GM12801 (cell line): ENCODE data around the gene EMCN.

Experiments used
- CTCF ChIP-seq: IDR thresholded peaks from one replicate; pipeline ENCODE4 v1.5.1; 2011; ENCODE audit warnings: control low read depth; ENCODE audit not compliant: insufficient read length; ENCODE audit errors: extremely low read depth

Gene EMCN

DNA sequence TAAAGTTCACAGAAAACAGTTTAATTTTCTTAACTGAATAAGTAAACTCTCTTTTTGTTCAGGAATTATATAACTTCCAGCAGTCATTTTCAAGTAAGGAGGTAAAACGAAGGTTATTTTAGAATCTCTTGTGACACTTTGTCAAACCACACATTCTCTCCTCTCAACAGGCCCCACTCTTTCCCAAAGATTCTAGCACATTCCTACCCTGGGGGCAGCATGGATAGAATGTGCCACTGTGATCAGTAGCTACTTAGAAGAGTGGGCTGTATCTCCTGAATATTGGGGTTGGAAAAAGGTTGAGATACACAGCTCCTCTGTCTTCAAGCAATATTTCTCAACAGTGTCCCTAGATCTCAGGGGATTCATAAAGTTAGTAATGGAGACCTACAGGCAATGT lies 157.6 kb downstream of the EMCN start:
- TF ChIP-seq CTCF = no peak

DNA sequence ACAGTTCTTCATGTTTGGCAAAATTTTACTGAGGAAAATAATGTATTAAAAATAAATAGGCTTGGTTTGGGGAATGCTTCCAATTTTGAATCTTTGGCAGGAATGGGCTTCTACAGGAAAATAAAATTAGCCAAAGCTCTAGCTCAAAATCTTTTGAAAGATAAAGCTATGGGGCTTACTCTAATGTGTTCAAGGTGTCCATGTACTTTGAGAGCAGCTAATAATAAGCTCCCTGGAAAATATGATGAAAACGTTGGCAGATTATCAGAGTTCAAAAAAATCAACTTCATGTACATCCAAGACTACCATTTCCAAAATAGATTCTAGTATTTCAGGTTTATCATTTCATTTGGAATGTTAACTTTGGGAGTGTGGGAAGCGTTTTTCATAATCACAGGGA lies 158.4 kb downstream of the EMCN start:
- no peak for TF ChIP-seq CTCF

GRCh38 chr4:100357542-100357941 lies 160.3 kb downstream of the EMCN start:
- TF ChIP-seq CTCF = no peak

GRCh38 chr4:100356172-100356571 lies 161.7 kb downstream of the EMCN start:
- TF ChIP-seq CTCF = no peak

DNA sequence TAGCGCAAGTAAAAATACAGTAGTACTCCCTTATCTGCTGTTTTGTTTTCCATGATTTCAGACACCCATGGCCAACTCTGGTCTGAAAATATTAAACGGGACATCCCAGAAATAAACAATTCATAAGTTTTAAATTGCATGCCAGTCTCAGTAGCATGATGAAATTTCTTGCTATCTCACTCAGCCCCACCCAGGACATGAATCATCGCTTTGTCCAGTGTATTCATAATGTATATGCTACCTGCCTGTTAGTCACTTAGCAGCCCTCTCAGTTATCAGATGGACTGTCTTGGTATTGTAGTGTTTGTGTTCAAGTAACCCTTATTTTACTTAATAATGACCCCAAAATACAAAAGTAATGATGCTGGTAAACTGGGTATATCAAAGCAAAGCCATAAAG lies 169.3 kb downstream of the EMCN start:
- no peak for TF ChIP-seq CTCF

GRCh38 chr4:100347241-100347640 lies 170.6 kb downstream of the EMCN start:
- no peak for TF ChIP-seq CTCF

DNA sequence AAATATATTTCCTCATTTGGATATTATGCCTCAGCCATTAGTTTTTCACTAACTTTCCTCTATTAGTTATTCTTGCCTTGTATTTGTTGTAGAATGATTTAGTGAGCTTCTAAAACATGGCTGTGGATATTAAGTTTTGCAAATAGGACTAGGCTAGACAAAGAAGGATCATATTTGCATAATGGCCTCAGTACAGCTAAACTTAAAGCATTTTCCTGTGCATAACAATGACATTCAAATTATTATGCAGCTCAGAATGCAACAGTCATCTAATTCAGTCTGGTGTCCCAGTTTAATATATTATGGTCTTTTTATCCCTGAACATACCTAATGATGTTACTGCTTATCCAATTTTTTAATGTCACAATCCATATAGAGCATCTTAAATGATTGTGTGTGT lies 172.2 kb downstream of the EMCN start:
- no peak for TF ChIP-seq CTCF
